GM12873 (cell line): ENCODE data around the gene FGFR3.

Experiments used
- CTCF ChIP-seq: IDR thresholded peaks from 2 replicates; pipeline ENCODE4 v1.5.1; 2012; ENCODE audit warnings: low read depth, mild to moderate bottlenecking, moderate library complexity, low read length, control low read depth; ENCODE audit not compliant: insufficient read depth; ENCODE audit errors: missing control alignments

Gene FGFR3

GRCh38 chr4:1772853-1773538 lies 20.1 kb upstream of the FGFR3 start:
- no peak for TF ChIP-seq CTCF

- no peak for TF ChIP-seq CTCF
Measured at GRCh38 chr4:1773754-1774153, 19.3 kb upstream of the FGFR3 start.

DNA sequence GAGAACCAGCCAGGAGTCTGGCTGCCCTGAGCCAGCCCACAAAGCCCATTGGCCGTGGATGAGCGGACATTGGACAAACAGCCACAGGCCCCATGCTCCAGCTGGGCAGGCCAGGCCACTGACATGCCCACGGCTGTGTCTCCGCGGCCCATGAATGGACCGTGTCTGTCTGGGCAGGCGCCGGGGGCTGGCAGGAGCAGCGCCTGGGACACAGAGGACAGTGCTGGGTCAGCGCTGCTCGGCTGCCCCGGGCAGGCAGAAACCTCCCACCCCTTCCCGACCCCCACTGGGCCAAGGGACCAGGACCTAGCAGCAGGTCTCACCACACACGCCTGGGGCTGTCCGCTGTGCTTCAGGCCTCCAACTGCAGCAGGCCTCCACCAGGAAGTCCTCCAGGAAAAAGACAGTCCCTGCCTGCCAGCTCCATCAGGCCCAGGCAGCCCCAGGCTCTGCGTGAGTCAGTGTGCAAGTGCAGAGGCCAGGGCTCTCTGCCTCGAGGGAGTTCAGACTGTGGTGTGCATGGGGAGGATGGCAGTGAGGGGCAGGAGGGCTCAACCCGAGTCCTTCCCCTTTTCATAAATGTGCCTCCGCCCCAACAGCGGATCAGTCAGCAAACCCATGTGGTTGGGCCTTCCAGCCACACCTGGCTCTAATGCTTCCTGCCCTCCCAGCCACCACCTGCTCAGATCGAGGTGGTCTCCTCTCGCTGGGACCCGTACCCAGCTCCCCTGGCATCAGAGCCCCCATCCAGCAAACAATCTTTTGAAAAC lies 17.2 kb upstream of the FGFR3 start:
- no peak for TF ChIP-seq CTCF

DNA sequence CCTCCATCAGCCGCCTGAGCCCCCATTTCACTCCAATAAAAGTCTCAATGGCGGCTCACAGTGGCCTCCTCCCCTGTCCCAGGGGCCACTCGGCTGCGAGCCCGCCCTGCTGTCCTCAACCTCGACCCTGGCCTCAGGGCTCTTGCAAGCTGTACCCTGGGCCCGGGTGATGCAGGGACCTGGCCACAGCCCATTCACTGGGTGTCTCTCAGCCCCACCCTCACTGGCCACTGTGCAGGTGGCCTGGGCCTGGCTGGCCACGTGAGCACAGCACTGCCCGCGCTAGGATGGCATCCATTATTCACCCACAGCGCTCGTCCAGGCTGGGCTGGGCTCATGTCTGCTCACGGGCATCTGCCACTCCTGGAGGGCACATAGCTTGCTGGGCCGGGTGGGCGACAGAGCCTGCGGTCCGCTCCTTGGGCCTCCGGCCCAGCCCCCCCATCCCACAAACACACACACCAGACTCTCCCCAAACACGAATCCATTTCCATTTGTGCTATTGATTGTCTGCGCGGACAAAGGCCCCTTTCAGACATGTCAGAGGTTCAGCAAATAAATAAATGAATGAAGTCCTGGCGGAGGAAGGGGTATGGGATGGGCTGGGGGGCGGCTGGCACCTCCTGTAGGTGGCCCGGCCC lies 16.5 kb upstream of the FGFR3 start:
- TF ChIP-seq CTCF, result no peak

- TF ChIP-seq CTCF, result no peak
Measured at GRCh38 chr4:1777822-1778641, 15.1 kb upstream of the FGFR3 start.

GRCh38 chr4:1778642-1779392 lies 14.3 kb upstream of the FGFR3 start:
- TF ChIP-seq CTCF, result no peak
